Mesenteric fat pad (tissue), 1 donor: ENCODE results near the gene WDR43. TPM values are rescaled to one million over a fixed set of nuclear protein-coding genes. Genes with fewer than 3 reads are reported as not detected.

Source experiments
- DNase-seq: peaks from one replicate; pipeline ENCODE4 v3.0.0-alpha.2; 2020; ENCODE audit warnings: low spot score
- total RNA-seq: library from RNA; stranded (reverse); fragmentation: NEBNext Ultra II Directional; extraction: Animal tissue kit (Norgen Biotek cat#: 25700); gene quantifications from one replicate; pipeline ENCODE4 v1.2.1, GENCODE V29; 2021
- donor health status: DM: yes; HTN: yes; CAD: no.

WDR43 gene
- total RNA-seq, 1 donor from 2014 or later, result 98.8 TPM

DNA sequence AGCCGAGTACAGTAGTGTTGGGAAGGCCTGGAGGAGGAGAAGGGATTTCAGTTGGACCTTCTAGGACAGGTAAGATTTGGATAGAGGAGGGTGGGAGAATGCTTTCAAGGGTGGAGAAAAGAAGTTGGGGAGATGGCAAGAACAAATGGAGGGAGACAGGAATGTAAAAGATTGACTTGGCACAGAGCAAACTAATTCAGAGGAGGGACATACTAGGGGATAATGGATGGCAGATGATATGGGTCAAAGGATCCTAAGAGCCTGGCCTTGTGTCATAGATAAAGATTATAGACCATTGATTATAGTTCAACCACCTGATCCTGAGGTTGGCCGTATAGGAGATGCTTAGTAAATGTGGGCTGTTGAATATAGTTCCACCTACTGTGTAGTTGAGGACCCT lies 12.4 kb downstream of the WDR43 start:
- no peak for DNase-seq

DNA sequence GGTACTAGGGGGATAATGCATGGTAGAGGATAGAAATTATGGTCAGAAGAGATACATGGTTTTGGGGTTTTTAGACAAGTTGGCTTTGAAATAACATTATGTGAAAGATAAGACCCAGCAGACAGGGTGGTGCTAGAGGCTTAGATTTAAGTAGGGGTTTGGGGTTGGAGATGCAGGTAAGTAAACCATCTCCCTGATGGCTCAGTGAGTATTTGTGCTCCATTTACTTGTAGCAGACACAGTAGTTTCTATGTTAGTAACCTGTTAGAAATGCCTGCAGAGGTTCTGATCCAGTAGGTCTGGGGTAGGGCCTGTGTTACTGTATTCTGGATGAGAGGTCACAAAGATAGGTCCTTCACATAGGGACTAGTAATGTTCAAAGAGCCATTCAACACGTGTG lies 13.7 kb downstream of the WDR43 start:
- no peak for DNase-seq

DNA sequence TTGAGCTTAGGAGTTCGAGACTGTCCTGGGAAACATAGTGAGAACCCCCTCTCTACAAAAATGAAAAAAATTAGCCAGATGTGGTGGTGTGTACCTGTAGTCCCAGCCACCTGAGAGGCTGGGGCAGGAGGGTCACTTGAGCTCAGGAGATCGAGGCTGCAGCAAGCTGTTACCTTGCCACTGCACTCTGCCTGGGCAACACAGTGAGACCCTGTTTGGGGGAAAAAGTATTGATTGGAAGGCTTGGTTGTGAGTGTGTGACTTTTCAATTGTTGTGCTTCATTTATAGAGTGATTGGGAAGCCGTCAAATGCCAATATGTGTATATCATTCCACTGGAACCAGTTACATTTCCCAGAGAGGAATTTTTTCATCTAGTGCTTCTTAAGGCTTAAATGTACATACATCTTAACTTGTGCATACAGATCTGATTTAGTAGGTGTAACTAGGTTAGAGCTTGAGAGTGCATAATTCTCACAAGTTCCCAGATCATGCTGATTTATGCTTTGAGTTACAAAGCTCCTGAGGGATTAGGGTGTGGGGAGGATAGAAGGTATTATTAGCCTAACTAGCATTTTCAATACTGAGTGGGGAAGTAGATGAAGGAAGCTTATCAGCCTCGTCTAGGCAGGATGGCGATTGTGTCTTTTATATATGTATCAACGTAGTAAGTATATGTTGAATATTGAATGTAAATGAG lies 15.3 kb downstream of the WDR43 start:
- no peak for DNase-seq

DNA sequence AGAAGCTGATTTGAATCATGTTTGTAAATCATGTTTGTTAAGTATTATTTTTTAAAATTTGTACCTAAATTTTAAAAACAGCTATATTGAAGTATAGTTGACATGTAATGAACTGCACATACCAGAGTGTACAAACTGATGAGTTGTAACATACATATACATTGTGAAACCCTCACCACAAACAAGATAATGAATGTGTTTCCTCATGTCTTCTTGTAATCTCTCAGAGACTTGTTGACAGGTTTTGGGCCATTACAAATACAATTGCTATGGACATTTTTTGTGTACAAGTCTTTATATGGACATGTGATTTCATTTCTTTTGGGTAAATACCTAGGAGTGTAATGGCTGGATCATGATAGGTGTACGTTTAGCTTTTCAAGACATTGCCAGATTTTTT lies 21.5 kb downstream of the WDR43 start:
- DNase-seq, result no peak

DNA sequence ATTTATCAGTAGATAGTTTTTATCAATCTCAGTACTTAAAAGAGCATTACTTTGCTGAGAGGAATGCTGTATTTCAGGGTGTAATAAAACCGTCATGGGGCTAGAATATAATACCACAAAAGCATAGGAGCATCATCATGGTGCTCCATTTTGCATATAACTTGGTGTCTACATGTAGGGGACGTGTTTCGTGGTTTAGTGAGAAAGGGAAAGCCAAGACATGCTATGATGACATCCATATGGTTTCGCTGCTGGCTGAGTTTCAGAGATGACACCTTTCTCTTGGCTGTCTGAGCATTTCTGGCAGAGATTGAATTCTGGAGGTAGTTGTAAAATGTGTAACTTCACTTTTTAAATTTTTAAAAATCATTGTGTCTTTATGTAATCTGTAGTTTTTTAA lies 32.4 kb downstream of the WDR43 start:
- no peak for DNase-seq

DNA sequence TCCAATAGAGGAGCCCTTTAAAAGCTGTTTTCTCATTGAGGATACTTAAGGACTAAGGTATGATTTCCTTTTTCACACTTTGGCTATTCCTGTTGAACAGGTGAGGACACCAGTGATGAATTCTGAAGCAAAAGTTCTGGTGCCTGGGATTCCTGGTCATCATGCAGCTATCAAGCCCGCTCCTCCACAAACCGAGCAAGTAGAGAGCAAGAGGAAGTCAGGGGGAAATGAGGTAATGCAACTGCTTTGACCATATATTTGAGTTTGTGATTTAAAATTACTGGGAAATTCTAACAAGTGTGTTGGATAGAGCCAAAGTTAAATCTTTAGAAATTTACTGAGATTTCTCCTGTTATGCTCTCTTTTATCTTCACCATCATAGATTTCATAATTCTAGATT lies 33.0 kb downstream of the WDR43 start:
- DNase-seq, result no peak

DNA sequence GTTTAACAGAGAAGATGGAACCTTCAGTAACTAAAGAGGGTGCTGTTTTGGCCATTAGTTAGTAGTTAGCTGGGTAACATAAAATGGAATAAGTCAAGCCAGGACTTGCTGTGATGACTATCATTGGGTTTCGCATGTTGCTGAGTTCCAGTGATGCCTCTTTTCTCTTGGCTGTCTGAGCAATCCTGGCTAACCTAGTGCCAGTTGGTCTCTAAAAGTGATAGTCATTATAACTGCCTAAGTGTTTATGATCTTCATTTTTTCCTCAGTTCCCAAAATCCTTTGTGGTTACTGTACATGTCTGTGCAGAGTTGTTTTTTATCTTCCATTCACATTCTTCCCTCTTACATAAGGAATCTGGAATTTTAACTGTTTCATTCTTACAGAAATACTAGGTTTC lies 33.4 kb downstream of the WDR43 start:
- DNase-seq, result no peak

DNA sequence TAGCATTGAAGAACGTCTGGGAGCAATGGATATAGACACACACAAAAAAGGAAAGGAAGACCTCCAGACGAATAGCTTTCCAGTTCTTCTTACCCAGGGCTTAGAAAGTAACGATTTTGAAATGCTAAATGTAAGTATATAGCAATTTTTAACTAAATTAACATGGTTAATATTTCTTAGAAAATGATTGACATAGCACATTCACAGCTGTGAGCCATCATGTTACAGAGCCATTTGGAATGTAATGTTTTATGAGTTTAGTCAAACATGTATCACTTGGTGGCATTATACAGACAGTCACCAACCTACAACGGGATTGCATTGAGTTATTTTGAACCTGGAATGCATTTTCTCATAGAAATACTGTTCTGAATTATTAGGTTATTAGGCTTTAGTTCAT lies 35.1 kb downstream of the WDR43 start:
- DNase-seq, result no peak

DNA sequence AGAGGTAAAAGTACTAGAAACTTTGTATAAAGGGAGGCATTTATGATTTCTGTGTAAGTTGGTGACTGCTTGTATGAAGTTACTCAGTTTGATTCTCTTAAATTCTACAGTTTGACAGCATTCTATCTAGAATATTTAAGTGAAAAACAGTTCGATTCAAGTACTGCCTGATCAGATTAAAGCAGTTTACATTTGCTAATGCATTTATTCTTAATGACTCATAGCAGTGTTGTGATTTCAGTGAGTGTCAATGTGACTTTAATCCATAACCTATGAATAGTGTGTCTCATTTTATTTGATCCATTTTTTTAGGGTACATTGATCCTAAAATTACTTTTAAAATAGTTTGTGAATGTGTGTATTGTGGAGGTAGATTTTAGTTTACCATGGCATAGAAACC lies 35.7 kb downstream of the WDR43 start:
- DNase-seq, result no peak

DNA sequence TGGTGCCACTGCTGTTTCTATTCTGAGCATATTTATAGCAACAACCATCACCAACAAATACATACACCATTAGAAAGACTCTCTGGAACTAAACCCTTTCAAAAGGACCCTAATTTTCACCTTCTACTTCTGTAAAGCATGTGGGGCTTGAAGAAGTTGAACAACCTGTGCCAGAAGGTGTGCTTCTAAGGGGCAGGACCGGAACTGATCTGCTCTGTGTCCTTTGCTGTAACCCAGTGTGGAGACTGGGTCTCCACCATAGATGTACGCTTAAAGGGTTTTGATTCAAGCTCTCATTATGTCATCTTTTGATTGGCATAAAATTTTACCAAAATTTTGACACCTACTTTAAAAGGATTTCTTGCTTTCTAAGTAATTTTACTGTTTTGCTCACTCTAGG lies 40.3 kb downstream of the WDR43 start:
- DNase-seq, result no peak

DNA sequence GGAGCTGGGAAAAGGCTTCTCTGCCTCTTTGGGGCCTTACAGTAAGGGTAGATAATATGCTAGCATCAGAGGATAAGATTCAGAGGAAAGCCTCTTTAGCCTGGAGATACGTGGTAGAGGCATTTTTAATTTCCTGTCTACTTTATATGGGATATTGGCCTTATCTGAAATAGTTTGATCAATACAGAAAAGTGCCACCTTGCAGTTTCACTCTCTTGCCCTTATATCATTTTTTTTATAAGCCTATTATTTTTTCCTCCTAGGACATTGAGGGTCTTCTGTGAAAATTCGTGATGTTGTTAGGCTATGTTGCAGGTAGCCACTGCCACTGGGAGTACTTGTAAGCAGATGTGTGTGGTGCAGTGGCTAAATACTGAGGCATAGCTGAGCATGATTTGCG lies 46.5 kb downstream of the WDR43 start:
- no peak for DNase-seq

DNA sequence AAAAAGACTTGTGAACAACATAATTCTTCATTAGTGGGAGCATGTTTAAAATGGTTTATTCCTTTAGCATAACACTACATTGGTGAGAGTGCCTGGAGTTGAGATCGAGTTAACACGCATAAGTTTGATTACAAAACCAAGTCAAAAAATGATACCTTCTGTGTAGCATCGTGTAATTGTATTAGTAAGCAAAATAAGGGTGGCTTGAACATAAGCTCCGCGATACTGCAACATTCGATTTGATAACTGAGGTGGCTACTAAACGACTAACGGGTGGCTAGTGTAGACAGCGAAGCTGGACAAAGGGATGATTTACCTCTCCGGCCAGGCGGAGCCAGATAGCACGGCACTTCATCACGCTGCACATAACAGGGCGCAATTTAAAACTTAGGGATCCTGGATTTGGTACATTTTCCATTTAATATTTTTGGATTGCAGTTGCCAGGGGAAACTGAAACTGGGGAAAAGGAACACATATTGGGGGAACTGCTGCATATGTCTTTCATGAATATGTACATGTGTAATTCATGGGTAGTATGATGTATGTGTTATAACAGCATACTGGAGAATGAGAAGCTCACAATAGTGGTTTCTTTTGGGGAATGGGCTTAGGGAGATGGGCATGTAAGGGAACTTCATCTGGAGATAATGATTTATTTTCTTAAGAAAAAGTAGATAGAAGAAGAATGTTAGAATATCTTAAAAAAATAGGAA lies 50.2 kb downstream of the WDR43 start:
- no peak for DNase-seq

DNA sequence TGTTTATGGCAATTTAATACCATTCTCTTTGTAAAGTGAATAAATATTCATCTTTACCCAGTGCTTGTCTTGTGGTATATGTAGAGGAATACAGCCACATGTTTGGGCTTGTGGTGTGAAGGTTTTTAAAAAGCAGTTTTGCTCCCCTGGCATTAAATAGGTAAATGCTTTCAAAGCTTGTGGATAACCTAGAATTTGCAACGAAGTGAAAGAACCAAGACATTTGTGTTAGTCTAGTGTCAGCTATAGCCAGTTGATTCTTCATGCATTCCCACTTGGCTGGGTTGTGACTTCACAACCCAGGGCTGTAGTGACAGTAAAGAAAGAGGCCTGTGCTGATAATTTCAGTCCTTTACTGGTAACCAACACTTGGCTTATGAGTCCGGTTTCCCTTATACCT lies 53.7 kb downstream of the WDR43 start:
- DNase-seq, result no peak

DNA sequence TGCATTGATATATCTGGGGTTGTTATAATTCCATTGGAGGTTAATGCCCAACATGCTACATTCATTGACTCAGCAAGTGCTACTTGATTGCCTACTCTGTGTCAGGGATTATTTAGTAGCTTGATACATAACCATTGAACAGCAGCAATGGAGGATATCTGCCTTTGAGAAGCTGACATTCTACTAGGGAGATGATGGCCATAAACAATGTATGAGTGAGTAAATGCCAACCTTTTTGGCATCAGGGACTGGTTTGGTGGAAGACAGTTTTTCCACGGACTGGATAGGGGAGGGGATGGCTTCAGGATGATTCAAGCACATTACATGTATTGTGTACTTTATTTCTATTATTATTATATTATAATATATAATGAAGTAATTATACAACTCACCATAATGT lies 54.7 kb downstream of the WDR43 start:
- DNase-seq, result no peak

DNA sequence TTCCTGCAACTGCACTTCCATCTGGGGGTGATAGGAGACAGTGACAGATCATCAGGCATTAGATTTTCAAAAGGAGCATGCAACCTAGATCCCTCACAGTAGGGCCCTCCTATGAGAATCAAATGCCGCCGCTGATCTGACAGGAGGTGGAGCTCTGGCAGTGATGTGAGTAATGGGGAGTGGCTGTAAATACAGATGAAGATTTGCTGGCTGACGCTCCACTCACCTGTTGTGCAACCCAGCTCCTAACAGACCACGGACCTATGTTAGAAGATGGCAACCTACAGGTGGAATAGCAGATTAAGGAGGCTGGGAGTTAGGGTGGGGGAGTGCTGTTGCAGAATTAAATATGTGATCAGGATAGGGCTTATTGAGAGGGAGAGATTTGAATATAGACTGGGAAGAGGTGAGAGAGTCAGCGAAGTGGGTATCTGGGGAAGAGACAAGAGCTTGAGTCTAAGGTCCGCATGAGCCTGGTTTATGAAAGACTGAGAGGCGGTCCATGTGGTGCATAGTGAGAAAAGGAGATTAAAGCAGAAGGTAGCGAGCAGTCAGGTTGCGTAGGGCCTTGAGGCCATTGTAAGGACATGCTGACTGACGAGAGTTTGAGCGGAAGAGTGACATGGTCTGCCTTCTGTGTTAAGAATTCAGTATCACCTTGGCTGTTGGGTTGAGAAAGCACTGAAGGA lies 55.3 kb downstream of the WDR43 start:
- DNase-seq, result no peak

DNA sequence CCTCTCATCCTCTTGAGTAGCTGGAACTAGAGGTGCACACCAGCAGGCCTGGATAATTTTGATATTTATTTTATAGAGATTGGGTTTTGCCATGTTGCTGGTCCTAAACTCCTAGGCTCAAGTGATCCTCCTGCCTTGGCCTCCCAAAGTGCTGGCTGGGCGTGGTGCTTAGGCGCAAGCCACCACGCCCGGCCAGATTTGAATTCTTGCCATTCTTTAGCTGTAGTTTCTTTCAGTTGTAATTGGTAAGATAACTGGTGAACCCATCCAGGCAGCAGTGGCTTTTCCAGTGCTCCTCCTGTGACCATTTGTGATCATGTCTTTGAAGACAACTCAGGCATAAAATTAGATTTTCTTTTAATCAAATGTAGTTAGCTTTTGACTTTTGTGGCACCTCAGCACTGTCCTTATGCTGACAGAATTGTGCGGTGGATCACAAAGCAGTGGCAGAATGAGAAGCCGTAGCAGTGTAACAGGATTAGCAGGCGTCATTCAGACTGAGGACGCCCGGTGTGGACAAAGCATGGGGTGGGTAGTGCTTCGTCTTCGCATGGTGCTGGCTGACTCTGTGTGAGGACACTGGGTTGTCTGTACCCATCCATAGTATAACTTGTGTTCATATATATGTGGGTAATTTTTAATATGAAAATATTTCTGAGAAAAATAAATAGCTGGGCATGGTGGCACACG lies 56.6 kb downstream of the WDR43 start:
- DNase-seq, result no peak

DNA sequence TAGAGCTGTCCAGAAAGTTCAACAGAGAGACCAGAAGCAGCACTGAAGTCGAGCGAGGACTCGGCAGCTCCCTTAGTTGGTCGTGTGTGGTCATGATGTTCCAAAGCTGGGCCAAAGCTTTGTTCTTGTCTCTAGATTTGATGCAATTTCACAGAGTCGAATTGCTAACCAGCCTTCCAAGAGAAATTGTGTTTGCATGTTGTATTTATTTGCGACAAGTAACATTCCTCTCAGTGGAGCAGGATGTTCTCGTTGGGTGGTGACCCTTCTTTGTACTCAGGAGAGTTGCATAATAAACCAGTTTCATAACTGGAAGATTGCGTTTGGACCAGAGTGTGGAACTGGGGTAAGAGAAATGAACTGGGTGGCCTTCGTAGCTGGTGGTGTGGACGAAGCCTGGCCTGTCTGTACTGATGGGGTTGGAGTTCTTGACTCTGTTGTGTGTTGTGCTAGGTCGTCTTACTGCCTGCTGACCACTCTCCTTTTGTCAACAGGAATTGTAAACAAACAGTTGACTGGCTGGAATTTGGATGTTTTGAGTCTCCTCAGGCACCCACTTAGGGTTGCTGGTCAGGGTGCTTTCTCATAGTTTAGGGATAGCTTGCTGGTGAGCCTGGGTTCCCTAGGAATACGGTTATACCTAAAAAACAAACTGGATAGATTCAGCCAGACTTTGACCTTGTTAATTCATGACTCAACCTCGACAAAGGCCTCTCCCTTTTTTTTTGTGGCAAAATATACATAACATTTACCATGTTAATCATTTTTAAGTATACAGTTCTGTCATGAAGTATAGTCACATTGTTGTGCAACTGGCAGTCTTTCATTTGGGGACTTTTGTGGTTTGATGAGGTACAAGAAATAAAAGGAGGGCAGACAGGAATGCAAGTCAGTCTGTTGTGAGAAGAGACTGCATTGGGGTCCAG lies 57.7 kb downstream of the WDR43 start:
- no peak for DNase-seq

DNA sequence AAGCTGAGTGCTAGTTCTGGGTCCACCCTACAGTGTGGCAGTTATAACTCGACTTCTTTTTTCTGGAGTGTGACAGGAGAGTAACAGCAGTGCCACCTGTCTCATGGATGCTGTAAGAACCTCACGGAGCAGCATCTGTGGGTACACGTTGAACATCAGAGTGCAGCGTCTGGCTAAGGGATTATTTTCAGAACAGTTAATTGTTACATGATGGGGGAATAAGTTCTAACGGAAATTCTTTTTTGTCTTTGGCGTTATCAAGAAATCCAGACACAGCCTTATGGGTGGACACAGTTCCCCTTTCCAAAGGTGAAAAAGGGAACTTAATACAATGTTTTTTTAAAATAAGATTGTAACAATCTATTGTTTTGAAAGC lies 58.4 kb downstream of the WDR43 start:
- no peak for DNase-seq

DNA sequence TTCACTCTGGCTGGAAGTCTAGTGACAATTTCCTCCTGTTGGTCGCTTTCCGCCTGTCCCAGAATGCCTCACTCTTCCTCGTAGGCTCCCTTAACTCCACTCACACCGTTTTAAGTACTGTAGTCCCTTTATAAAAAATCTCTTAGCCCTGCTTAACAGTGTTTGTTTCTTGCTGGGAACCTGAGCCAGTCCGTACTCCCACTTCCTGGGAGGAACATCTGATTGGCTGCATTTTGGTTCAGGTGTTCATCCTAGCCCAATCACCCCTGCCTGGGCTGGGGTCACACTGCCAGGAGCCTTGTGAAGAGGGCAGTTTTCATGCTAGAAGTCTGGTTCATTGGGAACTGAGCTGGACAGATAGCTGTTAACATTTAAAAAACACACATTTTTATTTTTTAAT lies 61.0 kb downstream of the WDR43 start:
- no peak for DNase-seq

DNA sequence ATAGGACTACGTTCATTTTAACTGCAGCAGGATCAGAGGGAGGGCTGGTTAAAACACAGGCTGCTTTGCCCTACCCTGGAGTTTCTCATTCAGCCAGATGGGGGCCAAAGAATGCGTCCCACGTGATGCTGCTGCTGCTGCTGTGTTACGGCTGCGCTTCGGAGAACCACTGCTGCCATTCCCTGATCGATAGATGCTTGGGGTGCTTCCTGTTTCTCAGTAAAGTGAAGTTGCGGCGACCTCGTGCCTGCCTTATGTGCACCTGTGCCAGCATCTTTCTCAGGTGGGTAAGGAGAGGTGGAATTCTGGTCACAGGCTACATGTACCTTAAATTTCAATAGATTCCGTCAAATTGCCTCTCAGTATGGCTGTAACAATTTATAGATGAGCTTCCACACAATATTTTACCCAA lies 62.0 kb downstream of the WDR43 start:
- DNase-seq, result no peak

DNA sequence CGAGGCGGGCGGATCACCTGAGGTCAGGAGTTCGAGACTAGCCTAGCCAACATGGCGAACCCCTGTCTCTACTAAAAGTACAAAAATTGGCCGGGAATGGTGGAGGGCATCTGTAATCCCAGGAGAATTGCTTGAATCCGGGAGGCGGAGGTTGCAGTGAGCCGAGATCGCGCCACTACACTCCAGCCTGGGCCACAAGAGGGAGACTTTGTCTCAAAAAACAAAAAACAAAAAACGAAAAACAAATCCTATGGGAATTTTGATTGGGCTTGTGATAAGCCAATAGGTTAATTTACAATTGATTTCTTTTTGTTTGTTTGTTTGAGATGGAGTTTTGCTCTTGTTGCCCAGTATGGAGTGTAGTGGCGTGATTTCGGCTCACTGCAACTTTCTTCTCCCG lies 62.4 kb downstream of the WDR43 start:
- no peak for DNase-seq
